Activated naive CD8-positive, alpha-beta T cell treated with anti-CD3 and anti-CD28 coated beads for 36 hours (primary cell): ENCODE results near the gene THUMPD3. TPM values are rescaled to one million over a fixed set of nuclear protein-coding genes. Genes with fewer than 3 reads are reported as not detected.

Source experiments
- DNase-seq: peaks from one replicate; pipeline ENCODE4 v3.0.0; 2021
- H3K27ac Mint-ChIP-seq: one replicate; pipeline ENCODE4 v1.8.0; 2022; ENCODE audit warnings: mild to moderate bottlenecking, moderate library complexity, mixed read lengths
- H3K27me3 Mint-ChIP-seq: one replicate; pipeline ENCODE4 v1.8.0; 2022; ENCODE audit warnings: mild to moderate bottlenecking, mixed read lengths
- H3K36me3 Mint-ChIP-seq: one replicate; pipeline ENCODE4 v1.8.0; 2021; ENCODE audit warnings: mild to moderate bottlenecking, mixed read lengths
- H3K4me1 Mint-ChIP-seq: one replicate; pipeline ENCODE4 v1.8.0; 2021; ENCODE audit warnings: mixed read lengths
- H3K4me3 Mint-ChIP-seq: one replicate; pipeline ENCODE4 v1.8.0; 2022; ENCODE audit warnings: mild to moderate bottlenecking, moderate library complexity, mixed read lengths
- H3K9me3 Mint-ChIP-seq: one replicate; pipeline ENCODE4 v1.8.0; 2022; ENCODE audit warnings: mixed read lengths
- total RNA-seq, 2 experiments: library from RNA; stranded (reverse); gene quantifications; one replicate each; pipeline ENCODE4 v1.2.3, GENCODE V29; 2021

THUMPD3 gene
- total RNA-seq, 2 experiments from 2014 or later = 62.5 to 63.8 TPM

- H3K4me1 Mint-ChIP-seq = peaks cover 45% of the 10 kb centered on the region
- no peak for DNase-seq
- no peak overlapping the region for H3K4me3 Mint-ChIP-seq
- peaks cover 30% of the 10 kb centered on the region for H3K36me3 Mint-ChIP-seq
- H3K27ac Mint-ChIP-seq = peak overlapping the region; percentile 54
- H3K9me3 Mint-ChIP-seq = peaks cover 3% of the 10 kb centered on the region
- no peaks in the 10 kb centered on the region for H3K27me3 Mint-ChIP-seq
Measured at GRCh38 chr3:9415485-9416138, 52.8 kb downstream of the THUMPD3 start.

GRCh38 chr3:9416139-9416780 lies 53.4 kb downstream of the THUMPD3 start:
- Mint-ChIP-seq H3K36me3 (peaks cover 34% of the 10 kb centered on the region), H3K9me3 (peaks cover 3% of the 10 kb centered on the region), H3K27me3 (no peaks in the 10 kb centered on the region), H3K4me3 (no peak overlapping the region), H3K27ac (peak overlapping the region; percentile 54), H3K4me1 (peaks cover 50% of the 10 kb centered on the region)
- no peak for DNase-seq

GRCh38 chr3:9420850-9421549 lies 58.1 kb downstream of the THUMPD3 start:
- no peaks in the 10 kb centered on the region for H3K9me3 Mint-ChIP-seq
- H3K27me3 Mint-ChIP-seq = no peaks in the 10 kb centered on the region
- H3K4me1 Mint-ChIP-seq = peaks cover 43% of the 10 kb centered on the region
- H3K27ac Mint-ChIP-seq = peak overlapping the region; percentile 71
- H3K36me3 Mint-ChIP-seq = peaks cover 28% of the 10 kb centered on the region
- DNase-seq = no peak
- no peak overlapping the region for H3K4me3 Mint-ChIP-seq

- H3K36me3 Mint-ChIP-seq = peaks cover 28% of the 10 kb centered on the region
- no peak for DNase-seq
- peak overlapping the region; percentile 7 for H3K4me3 Mint-ChIP-seq
- H3K27me3 Mint-ChIP-seq = no peaks in the 10 kb centered on the region
- no peaks in the 10 kb centered on the region for H3K9me3 Mint-ChIP-seq
- H3K27ac Mint-ChIP-seq = peak overlapping the region; percentile 92
- H3K4me1 Mint-ChIP-seq = peaks cover 43% of the 10 kb centered on the region
Measured at GRCh38 chr3:9422712-9423424, 60.0 kb downstream of the THUMPD3 start.

GRCh38 chr3:9428411-9428810 lies 65.6 kb downstream of the THUMPD3 start:
- Mint-ChIP-seq H3K27ac (no peak overlapping the region), H3K36me3 (peaks cover 18% of the 10 kb centered on the region), H3K4me3 (no peak overlapping the region), H3K4me1 (peaks cover 14% of the 10 kb centered on the region), H3K27me3 (no peaks in the 10 kb centered on the region), H3K9me3 (no peaks in the 10 kb centered on the region)
- no peak for DNase-seq

- Mint-ChIP-seq H3K36me3 (peaks cover 27% of the 10 kb centered on the region), H3K4me1 (peaks cover 10% of the 10 kb centered on the region), H3K27ac (no peak overlapping the region), H3K27me3 (no peaks in the 10 kb centered on the region), H3K9me3 (no peaks in the 10 kb centered on the region), H3K4me3 (no peak overlapping the region)
- no peak for DNase-seq
Measured at GRCh38 chr3:9430733-9431132, 67.9 kb downstream of the THUMPD3 start.

GRCh38 chr3:9433627-9434521 lies 71.0 kb downstream of the THUMPD3 start:
- H3K27ac Mint-ChIP-seq = no peak overlapping the region
- peaks cover 19% of the 10 kb centered on the region for H3K36me3 Mint-ChIP-seq
- no peak overlapping the region for H3K4me3 Mint-ChIP-seq
- H3K27me3 Mint-ChIP-seq = no peaks in the 10 kb centered on the region
- DNase-seq = no peak
- H3K9me3 Mint-ChIP-seq = no peaks in the 10 kb centered on the region
- H3K4me1 Mint-ChIP-seq = no peaks in the 10 kb centered on the region

- Mint-ChIP-seq H3K4me3 (no peak overlapping the region), H3K4me1 (no peaks in the 10 kb centered on the region), H3K9me3 (no peaks in the 10 kb centered on the region), H3K27me3 (no peaks in the 10 kb centered on the region), H3K36me3 (peaks cover 20% of the 10 kb centered on the region), H3K27ac (no peak overlapping the region)
- no peak for DNase-seq
Measured at GRCh38 chr3:9435316-9435715, 72.5 kb downstream of the THUMPD3 start.

Other genes with a start within 250 kb of the THUMPD3 start
- gene SRGAP3, start 113.4 kb upstream of the THUMPD3 start, total RNA-seq = 1 to 10 TPM; 1.2 to 1.3 TPM
- 100 to 1,000 TPM; 104 to 112 TPM for gene SETD5, start 34.6 kb downstream of the THUMPD3 start, total RNA-seq
- not detected for gene LHFPL4, start 190.8 kb downstream of the THUMPD3 start, total RNA-seq